Sigmoid colon (tissue), 7 donors: ENCODE measurements around the gene BRMS1. TPM values are rescaled to one million over a fixed set of nuclear protein-coding genes. Genes with fewer than 3 reads are reported as not detected.

Experiments
- DNase-seq: peaks from one replicate; pipeline ENCODE4 v3.0.0-alpha.2; 2019
- H3K27ac ChIP-seq, 4 donors: fragments of 200-600 bp; sonication (generic); one replicate each; pipeline ENCODE4 v1.5.1; 2016 to 2019; ENCODE audit warnings: mild to moderate bottlenecking in 1 of 4
- H3K27me3 ChIP-seq, 3 donors: fragments of 200-600 bp; sonication (generic); one replicate each; pipeline ENCODE4 v1.5.1; 2019; ENCODE audit warnings: mild to moderate bottlenecking in 1 of 3
- H3K36me3 ChIP-seq, 4 donors: fragments of 200-600 bp; sonication (generic); one replicate each; pipeline ENCODE4 v1.5.1; 2016 to 2019
- H3K4me1 ChIP-seq, 4 donors: fragments of 200-600 bp; sonication (generic); one replicate each; pipeline ENCODE4 v1.5.1; 2017 to 2019
- H3K4me3 ChIP-seq, 4 donors: fragments of 200-600 bp; sonication (generic); one replicate each; pipeline ENCODE4 v1.5.1; 2017 to 2019; ENCODE audit warnings: mild to moderate bottlenecking in 2 of 4, moderate library complexity in 1 of 4
- H3K9me3 ChIP-seq, 4 donors: fragments of 200-600 bp in 3 of 4; sonication (generic) in 3 of 4; one replicate each; pipeline versions ENCODE4 v1.5.1 to v1.6.1; 2013 to 2019
- EP300 ChIP-seq, 4 donors: sonication (generic); formaldehyde crosslinking; IDR thresholded peaks; one replicate each; pipeline ENCODE4 v1.6.1; 2017; ENCODE audit warnings: antibody characterized with exemption in 4 of 4
- POLR2A ChIP-seq, 2 donors: fragments of 450-650 bp; IDR thresholded peaks; one replicate each; pipeline ENCODE4 v1.6.1; 2016; ENCODE audit warnings: antibody characterized with exemption in 2 of 2, mild to moderate bottlenecking in 2 of 2, moderate library complexity in 2 of 2
- POLR2AphosphoS5 ChIP-seq, 4 donors: sonication (generic); formaldehyde crosslinking; IDR thresholded peaks; one replicate each; pipeline ENCODE4 v1.6.1; 2017; ENCODE audit warnings: antibody characterized with exemption in 4 of 4
- WGBS, 2 donors: extraction: QIAGEN DNeasy Blood & Tissue Kit; methylation state at CpG; one replicate each; pipeline ENCODE4 v1.1.7; 2013; 5-methylcytosine and 5-hydroxymethylcytosine counted together
- intact Hi-C: fragments of 100-400 bp; cut with DNase I; formaldehyde crosslinking; loops from one replicate; pipeline ENCODE4 v1.15.1; 2023
- polyA plus RNA-seq, 3 donors: library from polyadenylated mRNA; stranded (reverse); fragments of 200-250 nt; gene quantifications; one replicate each; pipeline ENCODE4 v1.2.3, GENCODE V29; 2013
- total RNA-seq, 4 donors: library from RNA; depleted of rRNA; stranded (reverse); fragments of >200 nt; gene quantifications; one replicate each; pipeline ENCODE4 v1.1.0, GENCODE V29; 2016
- TF ChIP-seq, protein P1 (sequence below), 4 experiments: fragments of 450-650 bp in 3 of 4; fragments of 200-600 bp in 1 of 4; IDR thresholded peaks; one replicate each; pipeline ENCODE4 v1.5.1; 2016 to 2019; ENCODE audit warnings: antibody characterized with exemption in 4 of 4, mild to moderate bottlenecking in 3 of 4, moderate library complexity in 2 of 4
- donor health status: healthy with polysubstance abuse.
- donor health status: Bipolar disorder and iron deficiency.
- donor health status: healthy.

The BRMS1 gene
- total and polyA plus RNA-seq, 7 donors = 20.2 to 81.8 (median 36.2) TPM

DNA sequence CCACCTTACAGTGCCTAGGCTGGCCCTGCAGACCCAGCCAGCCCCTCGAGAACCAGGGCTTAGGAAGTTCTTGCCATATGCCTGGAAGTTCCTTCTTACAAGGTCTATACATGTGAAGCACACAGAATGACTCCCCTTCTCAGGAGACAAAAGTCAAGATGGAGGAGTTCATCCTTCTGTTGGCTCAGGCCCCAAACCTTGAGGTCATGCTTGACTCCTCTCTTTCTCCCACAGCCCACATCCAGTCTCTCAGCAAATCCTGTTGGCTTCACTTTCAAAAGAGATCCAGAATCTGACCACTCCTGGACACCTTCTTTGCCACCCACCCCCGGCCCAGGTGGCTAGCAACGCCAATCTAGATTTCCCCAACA lies 26.3 kb downstream of the BRMS1 start:
- H3K4me1 ChIP-seq = peaks cover 0 to 55% (median 54%) of the 10 kb centered on the region in 4 donors
- WGBS, 2 donors = 70 to 87% methylated on average over 3 of the region's 3 CpGs

DNA sequence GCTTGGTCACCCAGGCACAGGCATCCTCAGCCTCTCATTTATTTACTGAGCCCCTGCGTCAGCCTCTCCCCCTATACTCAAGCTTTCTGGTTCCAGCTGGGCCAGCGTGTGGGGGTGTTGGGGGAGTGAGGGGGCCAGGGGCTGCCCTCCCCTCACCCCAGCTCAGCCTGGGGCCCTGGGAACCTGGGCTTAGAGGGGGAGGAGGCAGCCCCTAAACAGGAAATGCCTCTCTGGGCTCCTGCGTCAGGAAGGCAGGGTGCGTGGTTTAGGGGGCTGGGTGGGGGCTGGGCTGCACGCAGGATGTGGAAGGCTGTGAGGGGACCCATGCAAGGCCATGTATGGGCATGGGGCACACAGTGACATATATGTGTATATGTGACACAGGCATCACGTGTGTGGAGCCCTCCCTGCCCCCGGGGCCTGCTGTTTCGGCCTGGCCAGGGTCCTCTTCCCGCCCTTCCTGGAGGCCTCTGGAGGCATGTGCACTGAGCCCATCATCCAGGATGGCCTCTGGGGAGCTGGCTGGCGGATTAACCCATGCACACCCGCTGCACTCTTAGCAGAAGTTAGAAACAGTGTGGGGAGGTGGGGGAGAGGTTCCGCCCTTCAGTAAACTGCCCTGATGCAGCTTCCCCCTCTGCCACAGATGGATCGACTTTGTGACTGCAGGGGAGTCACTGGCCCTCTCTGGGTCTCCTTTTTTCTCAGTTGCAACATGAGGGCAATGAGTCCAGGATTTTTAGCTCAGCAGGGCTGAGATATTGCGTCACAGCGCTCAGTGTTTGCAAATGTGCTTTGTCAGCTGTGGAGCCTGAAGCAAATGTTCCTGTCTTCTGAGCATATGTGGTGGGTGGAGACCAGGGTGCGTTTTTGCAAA lies 26.9 kb downstream of the BRMS1 start:
- H3K4me1 ChIP-seq = peaks cover 0 to 61% (median 60%) of the 10 kb centered on the region in 4 donors
- WGBS, 2 donors = 27 to 57% methylated on average over 16 of the region's 16 CpGs
- no peaks in the 10 kb centered on the region for H3K27me3 ChIP-seq
- H3K36me3 ChIP-seq = no peaks in the 10 kb centered on the region
- no peak for TF ChIP-seq POLR2A (IDR thresholded peaks at IDR 0.05)
- peak in 3 of 4 donors; percentile 24 to 34 (median 28) for TF ChIP-seq POLR2AphosphoS5 (IDR thresholded peaks at IDR 0.05)
- no peaks in the 10 kb centered on the region for H3K9me3 ChIP-seq
- H3K27ac ChIP-seq = peak overlapping the region; percentile 86 to 94 (median 90)
- peak overlapping the region in 2 of 4 donors; percentile 58 to 60 for H3K4me3 ChIP-seq
- DNase-seq = peak; percentile 91
- intact Hi-C loops = no loop called here

More for the DNA sequence above, 26.3 kb downstream of the BRMS1 start:
- intact Hi-C loops = no loop called here
- no peak overlapping the region for H3K4me3 ChIP-seq
- H3K27me3 ChIP-seq = no peaks in the 10 kb centered on the region
- H3K9me3 ChIP-seq = no peaks in the 10 kb centered on the region
- no peaks in the 10 kb centered on the region for H3K36me3 ChIP-seq
- no peak for DNase-seq
- H3K27ac ChIP-seq = peak overlapping the region; percentile 86 to 94 (median 90)
- TF ChIP-seq EP300 (IDR thresholded peaks at IDR 0.05) (no peak), POLR2AphosphoS5 (IDR thresholded peaks at IDR 0.05) (no peak), POLR2A (IDR thresholded peaks at IDR 0.05) (no peak)
- TF ChIP-seq, protein P1, sequence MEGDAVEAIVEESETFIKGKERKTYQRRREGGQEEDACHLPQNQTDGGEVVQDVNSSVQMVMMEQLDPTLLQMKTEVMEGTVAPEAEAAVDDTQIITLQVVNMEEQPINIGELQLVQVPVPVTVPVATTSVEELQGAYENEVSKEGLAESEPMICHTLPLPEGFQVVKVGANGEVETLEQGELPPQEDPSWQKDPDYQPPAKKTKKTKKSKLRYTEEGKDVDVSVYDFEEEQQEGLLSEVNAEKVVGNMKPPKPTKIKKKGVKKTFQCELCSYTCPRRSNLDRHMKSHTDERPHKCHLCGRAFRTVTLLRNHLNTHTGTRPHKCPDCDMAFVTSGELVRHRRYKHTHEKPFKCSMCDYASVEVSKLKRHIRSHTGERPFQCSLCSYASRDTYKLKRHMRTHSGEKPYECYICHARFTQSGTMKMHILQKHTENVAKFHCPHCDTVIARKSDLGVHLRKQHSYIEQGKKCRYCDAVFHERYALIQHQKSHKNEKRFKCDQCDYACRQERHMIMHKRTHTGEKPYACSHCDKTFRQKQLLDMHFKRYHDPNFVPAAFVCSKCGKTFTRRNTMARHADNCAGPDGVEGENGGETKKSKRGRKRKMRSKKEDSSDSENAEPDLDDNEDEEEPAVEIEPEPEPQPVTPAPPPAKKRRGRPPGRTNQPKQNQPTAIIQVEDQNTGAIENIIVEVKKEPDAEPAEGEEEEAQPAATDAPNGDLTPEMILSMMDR (IDR thresholded peaks at IDR 0.05) = no peak

DNA sequence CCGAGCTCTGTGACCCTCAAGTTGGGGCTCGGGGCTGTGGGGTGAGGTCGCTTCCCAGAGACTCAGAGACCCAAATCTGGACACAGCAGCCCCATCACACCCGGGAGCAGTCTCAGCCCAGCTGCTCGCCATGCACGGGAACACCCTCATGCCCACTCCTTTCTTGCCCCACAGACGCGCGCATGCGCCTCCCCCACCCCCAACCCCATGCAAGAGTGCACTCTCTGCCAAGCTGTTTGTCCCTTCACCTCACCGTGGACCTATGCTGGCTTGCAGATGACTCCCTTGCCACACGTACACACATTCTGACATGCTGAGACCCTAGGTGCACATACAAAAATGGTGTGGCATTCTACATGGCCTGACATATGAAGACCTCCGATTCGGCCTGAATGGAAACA lies 27.6 kb downstream of the BRMS1 start:
- intact Hi-C loops = no loop called here
- TF ChIP-seq, protein P1 (IDR thresholded peaks at IDR 0.05) = no peak
- TF ChIP-seq POLR2AphosphoS5 (IDR thresholded peaks at IDR 0.05) = no peak
- no peak for TF ChIP-seq POLR2A (IDR thresholded peaks at IDR 0.05)
- no peak for TF ChIP-seq EP300 (IDR thresholded peaks at IDR 0.05)
- no peaks in the 10 kb centered on the region for H3K36me3 ChIP-seq
- no peaks in the 10 kb centered on the region for H3K27me3 ChIP-seq
- no peaks in the 10 kb centered on the region for H3K9me3 ChIP-seq
- DNase-seq = peak; percentile 85
- H3K27ac ChIP-seq = peak overlapping the region; percentile 86 to 94 (median 90)
- 22 to 64% methylated on average over 14 of the region's 14 CpGs for WGBS, 2 donors
- peak overlapping the region; percentile 42 to 60 (median 52) for H3K4me3 ChIP-seq
- H3K4me1 ChIP-seq = peaks cover 0 to 63% (median 61%) of the 10 kb centered on the region in 4 donors

DNA sequence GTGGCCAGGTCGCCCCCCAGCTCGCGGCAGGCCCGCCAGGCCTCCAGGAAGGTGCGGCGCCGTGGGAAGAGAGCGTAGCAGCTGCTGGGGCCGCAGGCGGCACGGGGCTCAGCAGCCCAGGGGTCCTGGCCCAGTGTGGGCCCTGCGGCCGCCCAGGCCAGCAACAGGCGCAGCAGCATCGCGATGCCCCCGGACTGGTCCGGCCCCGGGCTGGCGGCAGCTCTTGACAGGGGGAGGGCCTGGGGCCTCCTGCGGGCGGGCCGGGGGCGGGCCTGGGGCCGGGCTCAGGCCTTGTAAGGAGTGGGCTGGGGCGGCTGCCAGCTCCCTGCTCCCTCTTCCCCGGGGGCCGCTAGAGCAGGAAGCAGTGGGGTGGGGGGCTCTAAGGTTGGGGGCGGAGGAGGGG lies 28.1 kb downstream of the BRMS1 start, which contains the start of gene CD248:
TSS of gene CD248 (minus strand) at position 196 of the 403 bp plus-strand sequence. CDS start at position 179, 17 bp downstream.
- 25 to 62% methylated on average over 29 of the region's 29 CpGs for WGBS, 2 donors
- peaks cover 0 to 63% (median 61%) of the 10 kb centered on the region in 4 donors for H3K4me1 ChIP-seq
- intact Hi-C loops = no loop called here
- peak within 1 kb of the TSS; percentile 86 to 94 (median 90) for H3K27ac ChIP-seq
- H3K36me3 ChIP-seq = no peaks in the 10 kb centered on the region
- H3K4me3 ChIP-seq = peak within 1 kb of the TSS; percentile 42 to 60 (median 52)
- DNase-seq = peak; percentile 92
- H3K27me3 ChIP-seq = no peaks in the 10 kb centered on the region
- H3K9me3 ChIP-seq = no peaks in the 10 kb centered on the region
- TF ChIP-seq, protein P1 (IDR thresholded peaks at IDR 0.05) = no peak
- peak; percentile 40 to 77 (median 58) for TF ChIP-seq POLR2AphosphoS5 (IDR thresholded peaks at IDR 0.05)
